GM23338 (cell line): ENCODE data around the gene HTR1E. TPM values are rescaled to one million over a fixed set of nuclear protein-coding genes. Genes with fewer than 3 reads are reported as not detected.

Experiments
- ATAC-seq: fragments of 200-7000 bp; cut with Tn5 transposase; 3 replicates; pipeline ENCODE4 v1.9.1; 2020
- DNase-seq: peaks from one replicate; pipeline ENCODE4 v3.0.0-alpha.2; 2015; ENCODE audit warnings: low spot score
- H2AFZ ChIP-seq: fragments of 200-600 bp; sonication (generic); 2 replicates; pipeline ENCODE4 v1.8.0; 2016; ENCODE audit warnings: antibody characterized with exemption, mild to moderate bottlenecking, moderate library complexity
- H3F3A ChIP-seq: fragments of 200-600 bp; sonication (generic); replicated peaks from 2 replicates; pipeline ENCODE4 v1.8.0; 2017; ENCODE audit warnings: antibody characterized with exemption, mixed run types, low read depth
- H3K27ac ChIP-seq: fragments of 200-600 bp; sonication (generic); 2 replicates; pipeline ENCODE4 v1.6.1; 2016; ENCODE audit warnings: low read depth
- H3K27me3 ChIP-seq: fragments of 200-600 bp; sonication (generic); 2 replicates; pipeline ENCODE4 v1.8.0; 2016; ENCODE audit warnings: mild to moderate bottlenecking, mixed run types, moderate library complexity; ENCODE audit not compliant: insufficient read depth
- H3K36me3 ChIP-seq: fragments of 200-600 bp; sonication (generic); 2 replicates; pipeline ENCODE4 v1.8.0; 2016; ENCODE audit warnings: mild to moderate bottlenecking; ENCODE audit not compliant: insufficient read depth
- H3K4me1 ChIP-seq: fragments of 200-600 bp; sonication (generic); 2 replicates; pipeline ENCODE4 v1.8.0; 2016; ENCODE audit warnings: mild to moderate bottlenecking, moderate library complexity; ENCODE audit not compliant: insufficient read depth
- H3K4me2 ChIP-seq: fragments of 200-600 bp; sonication (generic); 2 replicates; pipeline ENCODE4 v1.7.1; 2017; ENCODE audit warnings: mixed run types
- H3K4me3 ChIP-seq: fragments of 200-600 bp; sonication (generic); 2 replicates; pipeline ENCODE4 v1.6.1; 2016; ENCODE audit warnings: mixed run types
- H3K79me2 ChIP-seq: fragments of 200-600 bp; sonication (generic); replicated peaks from 2 replicates; pipeline ENCODE4 v1.8.0; 2017; ENCODE audit warnings: mild to moderate bottlenecking; ENCODE audit not compliant: insufficient read depth
- H3K9me2 ChIP-seq: fragments of 200-600 bp; sonication (generic); 2 replicates; pipeline ENCODE4 v1.8.0; 2017; ENCODE audit not compliant: insufficient read depth
- H4K20me1 ChIP-seq: fragments of 200-600 bp; sonication (generic); replicated peaks from 2 replicates; pipeline ENCODE4 v1.8.0; 2017; ENCODE audit warnings: mild to moderate bottlenecking; ENCODE audit not compliant: insufficient read depth
- H3K27ac Mint-ChIP-seq: 2 replicates; pipeline ENCODE4 v1.8.0; 2020; ENCODE audit warnings: inconsistent platforms, mild to moderate bottlenecking, moderate library complexity, mixed read lengths
- H3K27me3 Mint-ChIP-seq: 3 replicates; pipeline ENCODE4 v1.8.0; 2022; ENCODE audit warnings: low read depth, mild to moderate bottlenecking, moderate library complexity, mixed read lengths, inconsistent platforms; ENCODE audit not compliant: insufficient read depth, poor library complexity
- H3K36me3 Mint-ChIP-seq: 3 replicates; pipeline ENCODE4 v1.8.0; 2021; ENCODE audit warnings: low read depth, mild to moderate bottlenecking, inconsistent platforms, moderate library complexity, mixed read lengths
- H3K4me1 Mint-ChIP-seq: 3 replicates; pipeline ENCODE4 v1.8.0; 2020; ENCODE audit warnings: mild to moderate bottlenecking, inconsistent platforms, mixed read lengths
- H3K4me3 Mint-ChIP-seq: 3 replicates; pipeline ENCODE4 v1.8.0; 2021; ENCODE audit warnings: moderate library complexity, mild to moderate bottlenecking, inconsistent platforms, mixed read lengths
- H3K9me3 Mint-ChIP-seq: 3 replicates; pipeline ENCODE4 v1.8.0; 2020; ENCODE audit warnings: moderate library complexity, mild to moderate bottlenecking, inconsistent platforms, mixed read lengths
- EZH2 ChIP-seq: fragments of 200-600 bp; sonication (generic); IDR thresholded peaks from one replicate; pipeline ENCODE4 v1.8.0; 2017; ENCODE audit warnings: antibody characterized with exemption, mild to moderate bottlenecking, low read depth; ENCODE audit not compliant: unreplicated experiment
- EZH2phosphoT487 ChIP-seq: fragments of 200-600 bp; sonication (generic); IDR thresholded peaks from one replicate; pipeline ENCODE4 v1.8.1; 2018; ENCODE audit warnings: antibody characterized with exemption; ENCODE audit not compliant: unreplicated experiment
- POLR2AphosphoS5 ChIP-seq: IDR thresholded peaks from 2 replicates; pipeline ENCODE4 v1.6.1; 2016; ENCODE audit warnings: antibody characterized with exemption, low read depth
- ZNF114 ChIP-seq: fragments of 250-450 bp; sonication (Bioruptor Pico); IDR thresholded peaks from 2 replicates; pipeline ENCODE4 v1.5.0; 2020; ENCODE audit warnings: mild to moderate bottlenecking, moderate library complexity
- ZNF331 ChIP-seq: fragments of 250-450 bp; sonication (Bioruptor Pico); IDR thresholded peaks from 2 replicates; pipeline ENCODE4 v1.5.0; 2020; ENCODE audit warnings: low read depth, mild to moderate bottlenecking, moderate library complexity
- polyA plus RNA-seq: library from polyadenylated mRNA; unstranded; fragments of >200 nt; fragmentation: Nextera tagmentation; extraction: Ambion mirVana; gene quantifications from 2 replicates; pipeline ENCODE4 v1.2.1, GENCODE V29; 2016
- total RNA-seq: library from RNA; depleted of rRNA; stranded (reverse); fragments of >200 nt; shearing (Covaris generic); gene quantifications from 2 replicates; pipeline ENCODE4 v1.2.3, GENCODE V29; 2014
- TF ChIP-seq, protein P1 (sequence below): IDR thresholded peaks from one replicate; pipeline ENCODE4 v1.6.1; 2018; ENCODE audit warnings: antibody characterized with exemption; ENCODE audit not compliant: unreplicated experiment

HTR1E gene
- total and polyA plus RNA-seq, 2 experiments from 2014 or later = not detected

DNA sequence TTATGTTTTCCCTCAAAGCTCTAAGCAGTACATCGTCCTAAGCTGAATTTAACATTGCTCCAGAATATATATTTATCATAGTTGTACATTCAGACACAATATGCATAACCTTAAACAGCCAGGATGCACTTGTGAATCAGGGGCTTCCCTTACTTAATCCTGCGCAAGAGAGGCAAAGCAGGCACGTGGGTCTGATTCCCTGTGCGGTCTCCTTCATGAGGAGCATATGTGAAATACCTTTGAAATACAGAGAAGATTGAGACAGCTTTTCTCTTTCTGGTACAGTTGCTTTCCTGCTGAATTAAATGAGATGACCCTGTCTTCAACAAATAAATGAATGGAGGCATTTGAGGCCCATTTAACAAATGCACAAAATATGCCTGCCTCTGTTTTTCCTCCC lies 1.5 kb downstream of the HTR1E start:
- Histone ChIP-seq H3K9me2 (no peaks in the 10 kb centered on the region), H3K36me3 (no peaks in the 10 kb centered on the region), H3K4me1 (no peaks in the 10 kb centered on the region; the same call in 1 of the 2 replicates), H2AFZ (no peak overlapping the region), H4K20me1 (no peaks in the 10 kb centered on the region), H3F3A (no peaks in the 10 kb centered on the region), H3K4me3 (no peak overlapping the region), H3K27ac (no peak overlapping the region), H3K4me2 (no peak overlapping the region), H3K27me3 (peaks cover 31% of the 10 kb centered on the region), H3K79me2 (no peaks in the 10 kb centered on the region)
- no peak for TF ChIP-seq ZNF331
- Mint-ChIP-seq H3K9me3 (no peaks in the 10 kb centered on the region), H3K27ac (no peak overlapping the region), H3K4me3 (no peak overlapping the region), H3K27me3 (peaks cover 24% of the 10 kb centered on the region), H3K4me1 (peaks cover 11% of the 10 kb centered on the region; the same call in 2 of the 3 replicates), H3K36me3 (no peaks in the 10 kb centered on the region)
- ATAC-seq (no peak), DNase-seq (no peak)

DNA sequence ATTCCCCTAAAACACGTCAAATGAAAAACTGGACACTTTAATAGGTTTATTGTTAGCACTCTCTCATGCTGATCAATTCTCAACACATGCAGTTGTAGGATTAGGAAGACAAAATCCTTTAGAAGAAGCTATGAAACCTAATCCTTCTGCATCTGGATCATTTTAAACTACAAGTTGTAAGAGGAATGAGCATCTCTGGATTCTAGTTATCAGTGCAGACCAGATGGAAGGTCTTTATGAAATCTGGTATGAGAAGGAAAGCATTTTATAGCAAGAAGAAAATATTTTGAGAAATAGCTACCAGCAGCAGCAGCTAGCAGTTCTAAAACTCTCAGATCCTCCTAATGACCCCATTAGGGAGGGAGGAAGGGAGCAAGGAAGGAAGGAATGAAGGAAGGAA lies 4.1 kb downstream of the HTR1E start:
- H3K27me3 ChIP-seq = peaks cover 24% of the 10 kb centered on the region
- no peaks in the 10 kb centered on the region; the same call in 1 of the 2 replicates for H3K4me1 ChIP-seq
- H3K36me3 ChIP-seq = no peaks in the 10 kb centered on the region
- TF ChIP-seq ZNF114 (CRISPR knock-in tag) (no peak), EZH2 (no peak), ZNF331 (no peak), POLR2AphosphoS5 (no peak), EZH2phosphoT487 (no peak)
- TF ChIP-seq, protein P1, sequence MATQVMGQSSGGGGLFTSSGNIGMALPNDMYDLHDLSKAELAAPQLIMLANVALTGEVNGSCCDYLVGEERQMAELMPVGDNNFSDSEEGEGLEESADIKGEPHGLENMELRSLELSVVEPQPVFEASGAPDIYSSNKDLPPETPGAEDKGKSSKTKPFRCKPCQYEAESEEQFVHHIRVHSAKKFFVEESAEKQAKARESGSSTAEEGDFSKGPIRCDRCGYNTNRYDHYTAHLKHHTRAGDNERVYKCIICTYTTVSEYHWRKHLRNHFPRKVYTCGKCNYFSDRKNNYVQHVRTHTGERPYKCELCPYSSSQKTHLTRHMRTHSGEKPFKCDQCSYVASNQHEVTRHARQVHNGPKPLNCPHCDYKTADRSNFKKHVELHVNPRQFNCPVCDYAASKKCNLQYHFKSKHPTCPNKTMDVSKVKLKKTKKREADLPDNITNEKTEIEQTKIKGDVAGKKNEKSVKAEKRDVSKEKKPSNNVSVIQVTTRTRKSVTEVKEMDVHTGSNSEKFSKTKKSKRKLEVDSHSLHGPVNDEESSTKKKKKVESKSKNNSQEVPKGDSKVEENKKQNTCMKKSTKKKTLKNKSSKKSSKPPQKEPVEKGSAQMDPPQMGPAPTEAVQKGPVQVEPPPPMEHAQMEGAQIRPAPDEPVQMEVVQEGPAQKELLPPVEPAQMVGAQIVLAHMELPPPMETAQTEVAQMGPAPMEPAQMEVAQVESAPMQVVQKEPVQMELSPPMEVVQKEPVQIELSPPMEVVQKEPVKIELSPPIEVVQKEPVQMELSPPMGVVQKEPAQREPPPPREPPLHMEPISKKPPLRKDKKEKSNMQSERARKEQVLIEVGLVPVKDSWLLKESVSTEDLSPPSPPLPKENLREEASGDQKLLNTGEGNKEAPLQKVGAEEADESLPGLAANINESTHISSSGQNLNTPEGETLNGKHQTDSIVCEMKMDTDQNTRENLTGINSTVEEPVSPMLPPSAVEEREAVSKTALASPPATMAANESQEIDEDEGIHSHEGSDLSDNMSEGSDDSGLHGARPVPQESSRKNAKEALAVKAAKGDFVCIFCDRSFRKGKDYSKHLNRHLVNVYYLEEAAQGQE = no peak
- no peak overlapping the region for H3K27ac ChIP-seq
- DNase-seq (no peak), ATAC-seq (no peak)
- H3K4me2 ChIP-seq = no peak overlapping the region
- Mint-ChIP-seq H3K27ac (no peak overlapping the region), H3K4me1 (peaks cover 14% of the 10 kb centered on the region; the same call in 2 of the 3 replicates), H3K4me3 (no peak overlapping the region), H3K36me3 (no peaks in the 10 kb centered on the region), H3K27me3 (peaks cover 20% of the 10 kb centered on the region), H3K9me3 (no peaks in the 10 kb centered on the region)
- no peaks in the 10 kb centered on the region for H3K79me2 ChIP-seq
- no peak overlapping the region for H3K4me3 ChIP-seq
- H3K9me2 ChIP-seq = no peaks in the 10 kb centered on the region
- no peak overlapping the region for H2AFZ ChIP-seq
- no peaks in the 10 kb centered on the region for H3F3A ChIP-seq
- H4K20me1 ChIP-seq = no peaks in the 10 kb centered on the region
